ENCODE results near the gene FCRLB.
"Not testable (repeated sequence)": the region's sequence is repeated elsewhere in the genome, so short reads cannot be mapped to it uniquely, and the experiment has no call there.

FCRLB gene

GRCh38 chr1:161768461-161768860 is 47.1 kb downstream of the FCRLB start:
- H3K27ac ChIP-seq (ENCODE audit: low read depth, low read length) = no peak overlapping the region
- peaks cover 7% of the 10 kb centered on the region for H3K36me3 ChIP-seq (ENCODE audit: control insufficient read depth, low read length)
- no peaks in the 10 kb centered on the region for H3K9me2 ChIP-seq (replicated peaks; ENCODE audit: control insufficient read depth, low read length)
- no peak overlapping the region for H3K4me3 ChIP-seq (ENCODE audit: low read length)
- no peaks in the 10 kb centered on the region for H3K9me3 ChIP-seq (ENCODE audit: control insufficient read depth, insufficient read depth, low read length)
- H3F3A ChIP-seq (ENCODE audit: control insufficient read depth, insufficient read depth) = peaks cover 22% of the 10 kb centered on the region
- H3K27me3 ChIP-seq (ENCODE audit: control insufficient read depth, low read length) = no peaks in the 10 kb centered on the region; the same call in 1 of the 2 replicates
- H4K20me1 ChIP-seq (ENCODE audit: control insufficient read depth, insufficient read depth, low read depth, low read length) = peaks cover 10% of the 10 kb centered on the region; the same call in 1 of the 2 replicates
- peak overlapping the region; percentile 82 for H3K4me2 ChIP-seq (ENCODE audit: low read length)
- TF ChIP-seq EZH2phosphoT487 (IDR thresholded peaks at IDR 0.05; ENCODE audit: borderline replicate concordance, low read length) = no peak
- TF ChIP-seq, protein P1, sequence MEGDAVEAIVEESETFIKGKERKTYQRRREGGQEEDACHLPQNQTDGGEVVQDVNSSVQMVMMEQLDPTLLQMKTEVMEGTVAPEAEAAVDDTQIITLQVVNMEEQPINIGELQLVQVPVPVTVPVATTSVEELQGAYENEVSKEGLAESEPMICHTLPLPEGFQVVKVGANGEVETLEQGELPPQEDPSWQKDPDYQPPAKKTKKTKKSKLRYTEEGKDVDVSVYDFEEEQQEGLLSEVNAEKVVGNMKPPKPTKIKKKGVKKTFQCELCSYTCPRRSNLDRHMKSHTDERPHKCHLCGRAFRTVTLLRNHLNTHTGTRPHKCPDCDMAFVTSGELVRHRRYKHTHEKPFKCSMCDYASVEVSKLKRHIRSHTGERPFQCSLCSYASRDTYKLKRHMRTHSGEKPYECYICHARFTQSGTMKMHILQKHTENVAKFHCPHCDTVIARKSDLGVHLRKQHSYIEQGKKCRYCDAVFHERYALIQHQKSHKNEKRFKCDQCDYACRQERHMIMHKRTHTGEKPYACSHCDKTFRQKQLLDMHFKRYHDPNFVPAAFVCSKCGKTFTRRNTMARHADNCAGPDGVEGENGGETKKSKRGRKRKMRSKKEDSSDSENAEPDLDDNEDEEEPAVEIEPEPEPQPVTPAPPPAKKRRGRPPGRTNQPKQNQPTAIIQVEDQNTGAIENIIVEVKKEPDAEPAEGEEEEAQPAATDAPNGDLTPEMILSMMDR (IDR thresholded peaks at IDR 0.05; ENCODE audit: low read depth, low read length, poor library complexity, severe bottlenecking) = no peak
- peaks cover 74% of the 10 kb centered on the region for H3K79me2 ChIP-seq (ENCODE audit: control insufficient read depth, low read length)
- peaks cover 40% of the 10 kb centered on the region for H3K4me1 ChIP-seq (ENCODE audit: control insufficient read depth, low read length)

DNA sequence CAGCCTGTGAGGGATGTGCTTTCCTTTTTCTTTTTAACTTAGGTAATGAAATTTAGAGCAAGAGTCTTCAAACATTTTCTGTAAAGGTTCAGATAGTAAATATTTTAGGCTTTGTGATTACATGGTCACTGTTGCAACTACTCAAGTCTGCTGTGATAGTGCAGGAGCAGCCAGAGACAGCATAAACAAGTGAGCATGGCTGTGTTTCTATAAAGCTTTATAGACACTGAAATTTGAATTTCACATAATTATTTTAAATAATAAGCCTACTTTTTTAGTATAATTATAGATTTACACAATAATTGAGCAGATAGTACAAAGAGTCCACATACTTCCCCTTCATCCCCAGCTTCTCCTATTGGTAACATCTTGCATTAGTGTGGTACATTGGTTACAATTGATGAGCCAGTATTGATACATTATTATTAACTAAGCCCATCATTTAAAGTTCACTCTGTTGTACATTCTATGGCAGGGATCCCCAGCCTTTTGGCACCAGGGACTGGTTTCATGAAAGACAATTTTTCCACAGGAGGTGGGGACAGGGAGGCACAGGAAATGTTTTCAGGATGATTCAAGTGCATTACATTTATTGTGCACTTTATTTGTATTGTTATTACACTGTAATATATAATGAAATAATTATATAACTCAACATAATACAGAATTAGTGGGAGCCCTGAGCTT is 47.8 kb downstream of the FCRLB start:
- H3K79me2 ChIP-seq (ENCODE audit: control insufficient read depth, low read length) = peaks cover 81% of the 10 kb centered on the region
- peaks cover 33% of the 10 kb centered on the region for H3K4me1 ChIP-seq (ENCODE audit: control insufficient read depth, low read length)
- no peaks in the 10 kb centered on the region for H3K9me2 ChIP-seq (replicated peaks; ENCODE audit: control insufficient read depth, low read length)
- H3K4me3 ChIP-seq (ENCODE audit: low read length) = no peak overlapping the region
- peaks cover 11% of the 10 kb centered on the region for H3K36me3 ChIP-seq (ENCODE audit: control insufficient read depth, low read length)
- TF ChIP-seq, protein P1 (IDR thresholded peaks at IDR 0.05; ENCODE audit: low read depth, low read length, poor library complexity, severe bottlenecking) = no peak
- TF ChIP-seq EZH2phosphoT487 (IDR thresholded peaks at IDR 0.05; ENCODE audit: borderline replicate concordance, low read length) = no peak
- no peak overlapping the region for H3K4me2 ChIP-seq (ENCODE audit: low read length)
- H3K27me3 ChIP-seq (ENCODE audit: control insufficient read depth, low read length) = no peaks in the 10 kb centered on the region; the same call in 1 of the 2 replicates
- H3F3A ChIP-seq (ENCODE audit: control insufficient read depth, insufficient read depth) = peaks cover 16% of the 10 kb centered on the region
- peaks cover 10% of the 10 kb centered on the region; the same call in 1 of the 2 replicates for H4K20me1 ChIP-seq (ENCODE audit: control insufficient read depth, insufficient read depth, low read depth, low read length)
- H3K27ac ChIP-seq (ENCODE audit: low read depth, low read length) = no peak overlapping the region
- no peaks in the 10 kb centered on the region for H3K9me3 ChIP-seq (ENCODE audit: control insufficient read depth, insufficient read depth, low read length)

GRCh38 chr1:161769673-161770045 is 48.3 kb downstream of the FCRLB start:
- Histone ChIP-seq H3K36me3 (ENCODE audit: control insufficient read depth, low read length) (peaks cover 14% of the 10 kb centered on the region), H3K4me1 (ENCODE audit: control insufficient read depth, low read length) (peaks cover 32% of the 10 kb centered on the region), H4K20me1 (ENCODE audit: control insufficient read depth, insufficient read depth, low read depth, low read length) (peaks cover 10% of the 10 kb centered on the region; the same call in 1 of the 2 replicates), H3F3A (ENCODE audit: control insufficient read depth, insufficient read depth) (peaks cover 11% of the 10 kb centered on the region), H3K79me2 (ENCODE audit: control insufficient read depth, low read length) (peaks cover 86% of the 10 kb centered on the region)
- not testable (repeated sequence) for H3K27ac ChIP-seq (ENCODE audit: low read depth, low read length); H3K4me2 ChIP-seq (ENCODE audit: low read length); H3K9me3 ChIP-seq (ENCODE audit: control insufficient read depth, insufficient read depth, low read length); H3K27me3 ChIP-seq (ENCODE audit: control insufficient read depth, low read length); H3K9me2 ChIP-seq (replicated peaks; ENCODE audit: control insufficient read depth, low read length); H3K4me3 ChIP-seq (ENCODE audit: low read length)

- H3K79me2 ChIP-seq (ENCODE audit: control insufficient read depth, low read length) = peaks cover 92% of the 10 kb centered on the region
- peaks cover 7% of the 10 kb centered on the region for H3F3A ChIP-seq (ENCODE audit: control insufficient read depth, insufficient read depth)
- H3K4me3 ChIP-seq (ENCODE audit: low read length) = no peak overlapping the region
- no peaks in the 10 kb centered on the region; the same call in 1 of the 2 replicates for H3K27me3 ChIP-seq (ENCODE audit: control insufficient read depth, low read length)
- peaks cover 10% of the 10 kb centered on the region; the same call in 1 of the 2 replicates for H4K20me1 ChIP-seq (ENCODE audit: control insufficient read depth, insufficient read depth, low read depth, low read length)
- peaks cover 19% of the 10 kb centered on the region for H3K36me3 ChIP-seq (ENCODE audit: control insufficient read depth, low read length)
- peaks cover 32% of the 10 kb centered on the region for H3K4me1 ChIP-seq (ENCODE audit: control insufficient read depth, low read length)
- TF ChIP-seq EZH2phosphoT487 (IDR thresholded peaks at IDR 0.05; ENCODE audit: borderline replicate concordance, low read length) = no peak
- TF ChIP-seq, protein P1 (IDR thresholded peaks at IDR 0.05; ENCODE audit: low read depth, low read length, poor library complexity, severe bottlenecking) = no peak
- H3K9me2 ChIP-seq (replicated peaks; ENCODE audit: control insufficient read depth, low read length) = no peaks in the 10 kb centered on the region
- no peak overlapping the region for H3K4me2 ChIP-seq (ENCODE audit: low read length)
- no peaks in the 10 kb centered on the region for H3K9me3 ChIP-seq (ENCODE audit: control insufficient read depth, insufficient read depth, low read length)
- H3K27ac ChIP-seq (ENCODE audit: low read depth, low read length) = no peak overlapping the region
Observed at GRCh38 chr1:161770250-161770649, 48.9 kb downstream of the FCRLB start.

All from DOHH2 (cell line).